ENCODE measurements around the gene TTC34.

Gene TTC34

GRCh38 chr1:2840036-2840809 is 38.7 kb upstream of the TTC34 start:
- no peak for DNase-seq (ENCODE audit: low read depth)
- no peak for TF ChIP-seq CTCF (conservative IDR thresholded peaks at IDR 0.05; ENCODE audit: control insufficient read depth, insufficient read depth, low read depth, low read length)
- H3K4me3 ChIP-seq (ENCODE audit: control insufficient read depth, low read depth, low read length) = no peak overlapping the region

- no peak for DNase-seq (ENCODE audit: low read depth)
- no peak overlapping the region for H3K4me3 ChIP-seq (ENCODE audit: control insufficient read depth, low read depth, low read length)
- TF ChIP-seq CTCF (conservative IDR thresholded peaks at IDR 0.05; ENCODE audit: control insufficient read depth, insufficient read depth, low read depth, low read length) = no peak
These were observed 36.3 kb upstream of the TTC34 start for GRCh38 chr1:2837823-2838222.

- DNase-seq (ENCODE audit: low read depth) = no peak
- TF ChIP-seq CTCF (conservative IDR thresholded peaks at IDR 0.05; ENCODE audit: control insufficient read depth, insufficient read depth, low read depth, low read length) = no peak
- H3K4me3 ChIP-seq (ENCODE audit: control insufficient read depth, low read depth, low read length) = no peak overlapping the region
These were observed 35.8 kb upstream of the TTC34 start for GRCh38 chr1:2837316-2837715.

- no peak for DNase-seq (ENCODE audit: low read depth)
- TF ChIP-seq CTCF (conservative IDR thresholded peaks at IDR 0.05; ENCODE audit: control insufficient read depth, insufficient read depth, low read depth, low read length) = no peak
- H3K4me3 ChIP-seq (ENCODE audit: control insufficient read depth, low read depth, low read length) = no peak overlapping the region
These were observed 35.0 kb upstream of the TTC34 start for GRCh38 chr1:2836333-2836970.

GRCh38 chr1:2835650-2836159 is 34.2 kb upstream of the TTC34 start:
- no peak for TF ChIP-seq CTCF (conservative IDR thresholded peaks at IDR 0.05; ENCODE audit: control insufficient read depth, insufficient read depth, low read depth, low read length)
- H3K4me3 ChIP-seq (ENCODE audit: control insufficient read depth, low read depth, low read length) = no peak overlapping the region
- no peak for DNase-seq (ENCODE audit: low read depth)

GRCh38 chr1:2834741-2835564 is 33.5 kb upstream of the TTC34 start:
- DNase-seq (ENCODE audit: low read depth) = no peak
- no peak for TF ChIP-seq CTCF (conservative IDR thresholded peaks at IDR 0.05; ENCODE audit: control insufficient read depth, insufficient read depth, low read depth, low read length)
- H3K4me3 ChIP-seq (ENCODE audit: control insufficient read depth, low read depth, low read length) = no peak overlapping the region

Data from fibroblast of mammary gland (primary cell).